Mucosa of descending colon (tissue), 3 donors: Measurements from ENCODE around the gene CLCN6. TPM values are rescaled to one million over a fixed set of nuclear protein-coding genes. Genes with fewer than 3 reads are reported as not detected.

Source experiments
- ATAC-seq: fragments of 200-7000 bp; cut with Tn5 transposase; one replicate; pipeline ENCODE4 v1.9.1; 2020; ENCODE audit warnings: mild to moderate bottlenecking, moderate library complexity
- DNase-seq, 3 donors: peaks; one replicate each; pipeline ENCODE4 v3.0.0-alpha.2; 2020
- H3K36me3 ChIP-seq: fragments of 200-600 bp; one replicate; pipeline ENCODE4 v1.8.0; 2021; ENCODE audit warnings: low read depth, mild to moderate bottlenecking
- H3K4me1 ChIP-seq: fragments of 200-600 bp; one replicate; pipeline ENCODE4 v1.8.0; 2021; ENCODE audit warnings: low read depth, mild to moderate bottlenecking
- H3K4me3 ChIP-seq: fragments of 200-600 bp; one replicate; pipeline ENCODE4 v1.8.0; 2021; ENCODE audit warnings: mild to moderate bottlenecking
- H3K9me3 ChIP-seq: fragments of 200-600 bp; one replicate; pipeline ENCODE4 v1.8.0; 2021; ENCODE audit warnings: mild to moderate bottlenecking
- intact Hi-C, 2 donors: fragments of 100-400 bp; cut with DNase I in 1 of 2; cut with micrococcal nuclease in 1 of 2; formaldehyde crosslinking; loops; one replicate each; pipeline versions ENCODE4 v1.11.0 to v1.11.1; 2022; cut with DNase I, micrococcal nuclease
- total RNA-seq, 3 donors: library from RNA; stranded (reverse); fragmentation: NEBNext Ultra II Directional in 2 of 3; extraction: Animal tissue kit (Norgen Biotek cat#: 25700) in 2 of 3; gene quantifications; one replicate each; pipeline versions ENCODE4 v1.2.1 to v1.2.4, GENCODE V29; 2021 to 2023
- TF ChIP-seq, protein P1 (sequence below): fragments of 200-600 bp; IDR thresholded peaks from one replicate; pipeline ENCODE4 v1.8.0; 2022; ENCODE audit warnings: antibody characterized with exemption, mild to moderate bottlenecking
- donor health status: DM: no; HTN: no; CAD: no; lungs with moderate emphysema.
- donor health status: DM: no; HTN: no; CAD: no.
- donor health status: DM: no; HTN: yes; CAD: no.

The CLCN6 gene
- total RNA-seq, 3 donors from 2014 or later = 20.8 to 29.7 (median 24.3) TPM

DNA sequence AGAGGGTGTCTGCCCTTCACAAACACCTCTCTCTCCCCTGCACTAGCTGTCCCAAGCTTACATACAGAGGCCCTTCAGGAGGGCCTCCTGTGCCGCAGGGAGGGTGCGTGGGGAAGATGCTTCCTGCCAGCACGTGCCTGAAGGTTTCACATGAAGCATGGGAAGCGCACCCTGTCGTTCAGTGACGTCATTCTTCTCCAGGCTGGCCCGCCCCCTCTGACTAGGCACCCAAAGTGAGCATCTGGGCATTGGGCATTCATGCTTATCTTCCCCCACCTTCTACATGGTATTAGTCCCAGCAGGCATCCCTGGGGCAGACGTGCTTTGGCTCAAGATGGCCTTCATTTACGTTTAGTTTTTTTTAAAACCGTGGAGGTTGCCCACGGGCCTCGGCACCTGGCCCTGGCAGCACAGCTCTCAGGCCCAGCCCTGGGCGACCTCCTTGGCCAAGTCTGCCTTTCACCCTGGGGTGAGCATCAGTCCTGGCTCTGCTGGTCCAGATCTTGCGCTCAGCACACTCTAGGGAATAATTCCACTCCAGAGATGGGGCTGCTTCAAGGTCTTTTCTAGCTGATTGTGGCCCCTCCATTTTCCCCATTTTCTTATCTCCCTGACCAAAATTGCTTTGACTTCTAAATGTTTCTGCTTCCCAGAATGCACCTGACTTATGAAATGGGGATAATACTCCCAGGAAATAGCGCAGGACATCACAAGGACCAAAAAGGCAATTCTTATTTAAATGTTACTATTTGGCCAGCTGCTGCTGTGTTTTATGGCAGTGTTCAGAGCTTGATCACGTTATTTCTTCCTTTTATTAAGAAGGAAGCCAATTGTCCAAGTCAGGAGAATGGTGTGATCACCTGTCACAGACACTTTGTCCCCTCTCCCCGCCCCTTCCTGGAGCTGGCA, 35.5 kb downstream of the CLCN6 start:
- DNase-seq (no peak), ATAC-seq (no peak)
- H3K36me3 ChIP-seq = peaks cover 8% of the 10 kb centered on the region
- H3K4me3 ChIP-seq = no peak overlapping the region
- TF ChIP-seq, protein P1, sequence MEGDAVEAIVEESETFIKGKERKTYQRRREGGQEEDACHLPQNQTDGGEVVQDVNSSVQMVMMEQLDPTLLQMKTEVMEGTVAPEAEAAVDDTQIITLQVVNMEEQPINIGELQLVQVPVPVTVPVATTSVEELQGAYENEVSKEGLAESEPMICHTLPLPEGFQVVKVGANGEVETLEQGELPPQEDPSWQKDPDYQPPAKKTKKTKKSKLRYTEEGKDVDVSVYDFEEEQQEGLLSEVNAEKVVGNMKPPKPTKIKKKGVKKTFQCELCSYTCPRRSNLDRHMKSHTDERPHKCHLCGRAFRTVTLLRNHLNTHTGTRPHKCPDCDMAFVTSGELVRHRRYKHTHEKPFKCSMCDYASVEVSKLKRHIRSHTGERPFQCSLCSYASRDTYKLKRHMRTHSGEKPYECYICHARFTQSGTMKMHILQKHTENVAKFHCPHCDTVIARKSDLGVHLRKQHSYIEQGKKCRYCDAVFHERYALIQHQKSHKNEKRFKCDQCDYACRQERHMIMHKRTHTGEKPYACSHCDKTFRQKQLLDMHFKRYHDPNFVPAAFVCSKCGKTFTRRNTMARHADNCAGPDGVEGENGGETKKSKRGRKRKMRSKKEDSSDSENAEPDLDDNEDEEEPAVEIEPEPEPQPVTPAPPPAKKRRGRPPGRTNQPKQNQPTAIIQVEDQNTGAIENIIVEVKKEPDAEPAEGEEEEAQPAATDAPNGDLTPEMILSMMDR = no peak
- no peaks in the 10 kb centered on the region for H3K9me3 ChIP-seq
- intact Hi-C loops = loop anchor here in 1 of 2 donors (10.0 kb wide), 1 partner anchor 53 kb away; no protein-coding TSS in a partner anchor
- no peaks in the 10 kb centered on the region for H3K4me1 ChIP-seq

DNA sequence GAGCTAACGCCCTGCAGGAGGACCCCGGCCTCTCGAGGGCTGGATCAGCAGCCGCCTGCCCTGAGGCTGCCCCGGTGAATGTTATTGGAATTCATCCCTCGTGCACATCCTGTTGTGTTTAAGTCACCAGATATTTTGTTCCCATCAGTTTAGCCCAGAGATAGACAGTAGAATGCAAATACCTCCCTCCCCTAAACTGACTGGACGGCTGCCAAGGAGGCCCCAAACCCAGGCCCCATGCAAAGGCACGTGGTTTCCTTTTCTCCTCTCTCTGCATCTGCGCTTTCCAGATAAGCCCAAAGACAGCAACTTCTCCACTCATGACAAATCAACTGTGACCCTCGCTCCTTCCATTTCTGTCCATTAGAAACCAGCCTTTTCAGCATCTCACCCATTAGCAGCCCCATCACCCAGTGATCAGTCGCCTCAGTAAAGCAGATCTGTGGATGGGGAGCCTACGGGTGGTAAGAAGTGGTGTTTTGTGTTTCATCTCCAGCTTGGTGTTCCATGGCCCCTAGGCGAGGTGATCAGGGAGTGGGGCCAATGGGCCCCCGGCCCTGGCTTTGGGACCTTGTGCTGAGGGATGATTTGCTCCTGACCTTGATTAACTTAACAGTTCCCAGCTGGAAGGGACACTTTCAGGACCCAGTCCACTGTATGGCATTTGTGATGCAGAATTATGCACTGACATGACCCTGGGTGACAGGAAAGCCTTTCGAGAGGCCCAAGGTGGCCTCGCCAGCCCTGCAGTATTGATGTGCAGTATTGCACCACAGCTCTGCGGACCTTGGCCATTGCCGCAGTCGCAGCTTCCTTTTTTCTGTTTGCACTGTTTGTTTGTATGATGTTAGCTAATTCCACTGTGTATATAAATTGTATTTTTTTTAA, 36.4 kb downstream of the CLCN6 start:
- ATAC-seq (no peak), DNase-seq (peak in 1 of 3 donors; percentile 25)
- intact Hi-C loops = loop anchor here in 1 of 2 donors (10.0 kb wide), 1 partner anchor 52 kb away; no protein-coding TSS in a partner anchor
- no peak overlapping the region for H3K4me3 ChIP-seq
- no peaks in the 10 kb centered on the region for H3K4me1 ChIP-seq
- no peaks in the 10 kb centered on the region for H3K36me3 ChIP-seq
- TF ChIP-seq, protein P1 = no peak
- no peaks in the 10 kb centered on the region for H3K9me3 ChIP-seq

DNA sequence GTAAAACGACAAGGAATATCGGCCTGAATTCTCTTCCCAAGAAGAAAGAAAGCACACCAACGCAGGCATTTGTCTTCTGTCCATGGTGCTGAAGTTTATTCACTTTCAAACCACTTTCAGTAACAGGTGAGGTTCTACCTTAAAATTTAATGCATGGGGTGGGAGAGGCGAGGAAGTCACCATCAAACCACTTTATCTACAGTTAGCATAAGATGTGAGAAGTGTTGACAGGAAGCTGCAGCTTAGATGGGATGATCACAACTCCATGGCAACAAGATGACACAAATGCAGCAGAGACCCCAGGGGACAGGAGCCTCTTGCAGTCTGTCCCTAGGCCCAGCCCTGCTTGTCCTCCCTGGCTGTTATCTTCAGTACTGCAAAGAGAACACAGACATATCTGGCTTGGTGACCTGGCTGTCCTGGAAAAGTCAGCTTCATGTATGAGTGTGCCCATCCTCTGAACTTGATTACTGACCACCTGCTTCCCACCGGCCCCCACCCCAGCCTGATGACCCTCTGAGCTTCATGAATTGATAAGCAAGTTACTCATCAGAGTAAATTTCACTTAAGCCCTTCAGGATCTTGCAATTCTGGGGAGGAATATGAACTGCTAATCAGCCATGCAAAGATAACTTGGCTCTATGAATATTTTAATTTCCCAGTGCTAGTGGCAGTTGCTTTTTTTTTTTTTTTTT, 39.8 kb downstream of the CLCN6 start:
- Histone ChIP-seq H3K4me3 (no peak overlapping the region), H3K36me3 (no peaks in the 10 kb centered on the region), H3K9me3 (no peaks in the 10 kb centered on the region), H3K4me1 (no peaks in the 10 kb centered on the region)
- DNase-seq = no peak
- ATAC-seq = no peak
- intact Hi-C loops = loop anchor here in 1 of 2 donors (10.0 kb wide), 1 partner anchor 49 kb away; no protein-coding TSS in a partner anchor
- TF ChIP-seq, protein P1 = no peak

DNA sequence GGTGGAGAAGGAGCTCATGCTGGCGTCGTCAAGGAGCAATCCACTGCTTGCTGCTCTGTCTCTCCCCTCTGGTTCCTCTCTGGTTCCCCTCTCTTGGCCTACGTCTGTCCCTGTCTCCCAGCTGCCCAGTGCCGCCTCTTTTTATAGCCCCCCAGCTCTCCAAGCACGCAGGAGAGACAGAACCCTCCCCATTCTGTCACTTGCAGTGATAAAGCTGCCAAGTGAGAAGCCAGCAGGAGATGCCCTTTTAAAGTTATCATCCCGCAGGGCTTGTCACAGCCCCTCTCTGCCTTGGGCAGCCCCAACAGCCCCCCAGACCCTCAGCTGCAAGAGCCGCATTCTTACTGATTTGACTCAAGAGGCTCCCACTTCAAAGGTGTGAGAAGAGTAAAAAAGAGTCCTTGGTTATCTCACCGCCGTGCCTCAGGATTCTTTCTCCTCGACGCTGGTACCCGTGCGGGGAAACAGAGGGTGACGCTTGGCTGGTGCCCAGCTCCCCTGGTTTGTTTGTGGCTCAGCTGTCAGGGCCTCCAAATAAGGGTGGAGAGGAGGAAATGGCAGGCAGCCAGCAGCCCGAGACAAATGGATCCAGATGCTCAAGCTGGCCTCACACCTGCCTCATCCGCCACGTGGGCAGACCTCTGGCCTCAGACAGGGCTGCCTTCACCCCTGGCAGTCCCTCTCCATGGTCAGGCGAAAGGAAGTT, 41.8 kb downstream of the CLCN6 start, which contains the start of gene NPPA:
NPPA (minus strand) TSS at position 117 of the 706 bp plus-strand sequence; CDS start at position 18, 99 bp downstream.
- ATAC-seq = peak; percentile 17
- TF ChIP-seq, protein P1 = no peak
- intact Hi-C loops = loop anchor here in 1 of 2 donors (10.0 kb wide), 1 partner anchor 47 kb away; no protein-coding TSS in a partner anchor

More for the DNA sequence above, 41.8 kb downstream of the CLCN6 start, which contains the start of gene NPPA:
- Histone ChIP-seq H3K4me1 (no peaks in the 10 kb centered on the region), H3K36me3 (no peaks in the 10 kb centered on the region), H3K9me3 (no peaks in the 10 kb centered on the region), H3K4me3 (no peak within 1 kb of the TSS)
- no peak for DNase-seq
